ENCODE data around the gene ZNF665.
"Not testable (repeated sequence)": the region's sequence is repeated elsewhere in the genome, so short reads cannot be mapped to it uniquely, and the experiment has no call there.

ZNF665 gene

DNA sequence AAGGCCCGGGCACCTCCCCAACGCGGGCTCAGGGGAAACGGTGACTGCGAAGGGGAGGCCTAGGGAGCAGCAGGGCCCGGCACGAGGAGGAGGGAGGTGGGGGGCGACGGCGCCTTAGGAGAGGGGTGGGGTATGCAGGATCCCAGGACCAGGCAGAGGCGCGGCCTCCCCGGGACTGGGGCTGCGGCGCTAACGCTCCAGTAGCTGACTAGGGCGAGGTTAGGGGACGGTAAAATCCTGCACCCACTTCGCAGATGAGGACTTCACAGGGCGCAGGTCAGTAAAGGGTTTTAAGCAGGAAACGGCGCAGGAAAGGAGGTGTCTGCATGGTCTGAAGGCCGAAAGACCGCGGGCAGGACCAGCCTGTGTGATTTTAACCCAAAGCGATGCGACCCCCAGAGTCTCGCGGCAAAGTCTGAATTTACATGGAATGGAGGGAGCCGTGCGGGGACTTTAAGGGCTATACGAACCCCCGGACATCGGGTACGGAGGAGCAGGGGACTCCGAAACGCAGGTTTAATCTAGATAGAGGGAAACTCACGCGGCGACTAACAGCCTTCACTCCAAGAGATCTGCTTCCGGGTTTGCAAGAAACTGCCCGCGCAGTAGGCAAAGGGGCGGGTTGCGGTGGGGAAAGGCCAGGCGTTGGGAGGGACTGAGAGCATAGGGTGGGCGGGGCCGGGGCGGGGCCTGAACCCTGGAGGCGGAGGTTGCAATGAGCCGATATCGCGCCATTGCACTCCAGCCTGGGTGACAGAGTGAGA is at the start of gene ZNF665:
TSS of gene ZNF665 (minus strand) at position 588 of the 764 bp plus-strand sequence. CDS start 10,460 bp downstream, outside the sequence.
- peak; percentile 86 for DNase-seq

DNA sequence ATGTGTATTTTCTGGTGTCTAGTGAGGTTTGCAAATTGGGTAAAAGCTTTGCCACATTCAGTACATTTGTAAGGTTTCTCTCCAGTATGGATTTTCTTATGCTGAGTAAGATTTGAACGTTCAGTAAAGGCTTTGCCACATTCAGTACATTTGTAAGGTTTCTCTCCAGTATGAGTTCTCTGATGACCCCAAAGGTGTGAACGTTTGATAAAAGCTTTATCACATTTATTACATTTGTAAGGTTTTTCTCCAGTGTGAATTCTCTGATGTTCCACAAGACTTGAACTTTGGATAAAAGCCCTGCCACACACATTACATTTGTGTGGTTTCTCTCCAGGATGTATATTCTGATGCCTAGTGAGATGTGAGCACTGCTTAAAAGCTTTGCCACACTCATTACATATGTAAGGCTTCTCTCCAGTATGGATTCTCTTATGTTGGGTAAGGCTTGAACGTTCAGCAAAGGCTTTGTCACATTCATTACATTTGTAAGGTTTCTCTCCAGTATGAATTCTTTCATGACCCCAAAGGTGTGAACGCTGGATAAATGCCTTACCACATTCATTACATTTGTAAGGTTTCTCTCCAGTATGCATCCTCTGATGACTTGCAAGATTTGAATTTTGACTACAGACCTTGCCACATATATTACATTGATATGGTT is 44.1 kb upstream of the ZNF665 start:
- no peak for DNase-seq

DNA sequence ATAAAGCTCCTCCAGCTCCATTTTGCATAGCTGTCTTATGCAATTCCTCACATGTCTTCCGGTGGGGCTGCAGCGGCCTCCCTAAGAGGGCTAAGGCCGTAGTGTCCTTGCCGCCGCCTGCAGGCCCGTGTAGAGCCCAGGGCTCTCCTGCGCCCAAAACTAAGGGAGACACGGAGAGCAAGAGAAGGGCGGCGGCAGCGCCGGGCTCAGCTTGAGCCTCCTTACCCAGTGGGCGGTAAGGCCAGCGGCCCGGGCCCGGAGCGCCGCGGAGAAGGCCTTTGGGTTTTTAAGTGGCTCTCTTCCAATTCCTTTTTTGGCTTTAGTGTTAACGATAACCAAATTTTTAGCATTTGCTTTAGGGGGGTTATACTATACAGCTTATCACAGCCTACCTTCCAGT is 31.4 kb upstream of the ZNF665 start:
- no peak for DNase-seq

DNA sequence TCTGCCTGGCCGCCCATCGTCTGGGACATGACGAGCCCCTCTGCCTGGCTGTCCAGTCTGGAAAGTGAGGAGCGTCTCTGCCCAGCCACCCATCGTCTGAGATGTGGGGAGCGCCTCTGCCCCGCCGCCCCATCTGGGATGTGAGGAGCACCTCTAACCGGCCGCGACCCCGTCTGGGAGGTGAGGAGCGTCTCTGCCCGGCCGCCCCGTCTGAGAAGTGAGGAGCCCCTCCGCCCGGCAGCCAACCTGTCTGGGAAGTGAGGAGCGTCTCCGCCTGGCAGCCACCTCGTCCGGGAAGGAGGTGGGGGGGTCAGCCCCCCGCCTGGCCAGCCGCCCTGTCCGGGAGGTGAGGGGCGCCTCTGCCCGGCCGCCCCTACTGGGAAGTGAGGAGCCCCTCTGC is 29.6 kb upstream of the ZNF665 start:
- not testable (repeated sequence) for DNase-seq

DNA sequence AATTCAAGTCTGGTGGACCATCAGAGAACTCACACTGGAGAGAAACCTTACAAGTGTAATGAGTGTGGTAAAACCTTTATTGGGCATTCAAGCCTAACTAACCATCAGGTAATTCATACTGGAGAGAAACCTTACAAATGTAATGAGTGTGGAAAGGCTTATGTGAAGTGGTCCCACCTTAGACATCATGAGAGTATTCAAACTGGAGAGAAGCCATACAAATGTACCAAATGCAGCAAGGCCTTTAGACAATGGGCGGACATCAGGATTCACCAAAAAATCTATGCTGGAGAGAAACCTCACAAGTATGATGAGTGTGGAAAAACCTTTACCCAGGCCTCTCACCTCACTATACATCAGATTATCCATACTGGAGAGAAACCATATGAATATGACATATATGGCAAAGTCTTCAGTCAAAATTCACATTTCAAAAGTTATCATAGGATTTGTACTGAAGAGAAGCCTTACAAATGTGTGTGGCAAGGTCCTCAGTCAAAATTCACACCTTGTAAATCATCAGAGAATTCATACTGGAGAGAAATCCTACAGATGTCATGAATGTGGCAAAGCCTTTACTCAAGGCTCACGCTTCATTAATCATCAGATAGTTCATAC is 19.7 kb upstream of the ZNF665 start:
- DNase-seq: no peak

DNA sequence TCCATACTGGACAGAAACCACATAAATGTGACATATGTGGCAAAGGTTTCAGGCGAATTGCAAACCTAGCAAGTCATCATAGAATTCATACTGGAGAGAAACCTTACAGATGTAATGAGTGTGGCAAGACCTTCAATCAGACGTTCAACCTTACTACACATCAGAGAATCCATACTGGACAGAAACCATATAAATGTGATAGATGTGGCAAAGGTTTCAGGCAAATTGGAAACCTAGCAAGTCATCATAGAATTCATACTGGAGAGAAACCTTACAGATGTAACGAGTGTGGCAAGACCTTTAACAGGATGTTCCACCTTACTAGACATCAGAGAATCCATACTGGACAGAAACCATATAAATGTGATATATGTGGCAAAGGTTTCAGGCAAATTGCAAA is 18.4 kb upstream of the ZNF665 start:
- not testable (repeated sequence) for DNase-seq

DNA sequence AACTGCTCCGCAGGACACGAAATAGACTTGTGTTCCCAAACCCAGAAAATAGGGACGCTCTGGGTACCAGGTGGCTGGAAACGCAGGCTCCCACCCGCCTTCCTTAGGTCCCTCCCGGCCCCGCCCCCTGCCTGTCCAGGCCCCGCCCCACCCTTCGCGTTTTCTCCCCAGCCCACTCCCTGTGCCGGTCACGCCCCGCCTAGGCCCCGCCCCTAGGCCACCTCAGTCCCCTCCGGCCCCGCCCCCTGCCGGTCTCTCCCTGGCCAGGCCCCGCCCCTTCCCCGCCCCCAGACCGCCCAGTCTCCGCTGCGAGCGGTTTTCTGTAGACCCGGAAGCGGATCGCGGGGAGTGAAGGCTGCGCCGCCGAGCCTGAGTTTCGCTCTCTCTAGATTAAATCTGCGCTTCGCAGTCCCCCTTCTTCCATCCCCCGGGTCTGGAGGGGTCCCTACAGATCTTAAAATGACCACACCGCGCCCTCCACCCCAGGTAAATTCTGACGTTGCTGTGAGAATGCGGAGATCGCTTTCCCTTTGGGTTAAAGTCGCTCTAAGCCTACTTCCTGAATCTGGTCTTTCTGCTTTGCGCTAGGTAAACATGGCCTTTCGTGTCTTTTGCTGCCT is 3.7 kb upstream of the ZNF665 start:
- DNase-seq: peak; percentile 90

DNA sequence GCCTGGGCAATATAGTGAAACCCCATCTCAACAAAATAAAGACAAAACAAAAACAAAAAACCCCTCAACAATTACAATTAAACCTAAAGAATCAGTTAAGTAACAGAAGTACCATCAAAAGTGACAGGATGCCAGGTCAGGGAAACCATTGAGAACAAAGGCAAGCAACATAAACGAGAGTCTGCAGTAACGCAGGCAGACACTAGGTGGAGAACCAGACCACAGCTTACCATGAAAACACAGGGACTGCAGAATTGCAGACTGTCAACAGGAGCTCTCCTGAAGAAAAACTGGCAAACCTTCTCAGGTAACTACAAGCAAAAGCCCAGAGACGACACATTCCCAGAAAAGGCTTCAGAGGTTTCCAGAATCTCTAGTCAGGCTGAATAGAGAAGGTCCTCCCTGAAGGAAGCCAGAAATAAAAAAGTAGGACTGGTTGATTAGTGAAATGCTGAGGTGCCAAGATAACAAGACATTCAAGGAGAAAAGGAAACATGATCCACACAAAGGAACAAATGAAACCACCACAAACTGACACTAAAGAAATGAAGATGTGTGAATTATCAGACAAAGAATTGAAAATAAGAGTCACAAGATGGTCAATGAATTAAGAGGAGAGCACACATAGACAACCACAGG is 2.2 kb upstream of the ZNF665 start:
- DNase-seq: peak; percentile 81

DNA sequence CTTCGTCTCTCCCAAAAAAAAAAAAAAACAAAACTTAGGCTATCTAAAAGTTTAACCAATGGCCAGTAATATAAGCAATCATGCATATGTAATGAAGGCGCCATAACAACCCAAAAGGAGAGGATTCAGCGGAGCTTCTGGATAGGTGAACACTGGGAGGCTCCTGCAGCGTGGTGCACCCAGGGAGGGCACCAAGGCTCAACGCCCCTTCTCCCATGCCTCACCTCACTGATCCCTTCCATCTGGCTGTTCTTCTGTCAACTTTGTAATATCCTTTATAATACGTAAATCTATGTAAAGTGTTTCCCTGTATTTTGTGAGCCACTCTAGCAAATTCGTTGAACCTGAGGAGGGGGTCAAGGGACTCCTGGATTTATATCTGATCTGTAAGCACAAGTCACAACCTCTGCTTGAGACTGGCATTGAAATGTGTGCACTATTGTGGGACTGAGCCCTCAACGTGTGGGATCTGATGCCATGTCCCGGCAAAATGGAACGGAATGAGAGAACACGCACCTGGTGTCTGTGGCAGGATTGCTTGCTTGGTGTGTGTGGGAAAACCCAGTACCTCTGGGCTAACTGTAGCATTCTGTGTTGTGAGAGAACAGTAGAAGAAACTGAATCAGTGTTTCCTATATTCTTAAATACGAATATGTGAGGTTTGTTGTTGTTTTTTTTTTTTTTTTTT is 521 bp upstream of the ZNF665 start:
- no peak for DNase-seq

DNA sequence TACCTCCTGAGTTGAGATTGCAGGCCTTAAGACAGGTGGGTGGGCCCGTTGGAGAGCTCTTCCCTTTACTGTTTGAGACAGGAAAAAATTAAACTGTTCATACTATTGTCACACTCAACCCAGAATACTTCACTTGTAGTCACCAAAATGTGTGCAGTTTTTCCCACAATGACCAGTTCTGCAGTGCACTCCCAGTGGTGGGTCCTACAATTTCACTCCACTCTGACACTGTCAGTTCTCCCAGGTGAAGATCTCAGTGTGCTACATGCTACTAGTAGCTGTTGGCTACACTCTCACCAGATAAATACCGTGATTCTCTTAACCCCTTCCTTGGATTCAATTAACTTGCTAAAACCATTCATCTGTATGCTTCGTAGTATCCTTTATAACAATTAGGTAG is 2.9 kb downstream of the ZNF665 start:
- no peak for DNase-seq

DNA sequence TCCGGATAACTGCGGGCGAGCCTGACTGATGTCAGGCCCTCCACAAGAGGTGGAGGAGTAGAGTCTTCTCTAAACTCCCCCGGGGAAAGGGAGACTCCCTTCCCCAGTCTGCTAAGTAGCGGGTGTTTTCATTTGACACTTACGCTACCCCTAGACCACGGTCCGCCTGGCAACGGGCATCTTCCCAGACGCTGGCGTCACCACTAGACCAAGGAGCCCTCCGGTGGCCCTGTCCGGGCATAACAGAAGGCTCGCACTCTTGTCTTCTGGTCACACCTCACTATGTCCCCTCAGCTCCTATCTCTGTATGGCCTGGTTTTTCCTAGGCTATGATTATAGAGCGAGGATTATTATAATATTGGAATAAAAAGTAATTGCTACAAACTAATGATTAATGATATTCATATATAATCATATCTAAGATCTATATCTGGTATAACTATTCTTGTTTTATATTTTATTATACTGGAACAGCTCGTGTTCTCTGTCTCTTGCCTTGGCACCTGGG is 3.4 kb downstream of the ZNF665 start:
- DNase-seq: not testable (repeated sequence)

DNA sequence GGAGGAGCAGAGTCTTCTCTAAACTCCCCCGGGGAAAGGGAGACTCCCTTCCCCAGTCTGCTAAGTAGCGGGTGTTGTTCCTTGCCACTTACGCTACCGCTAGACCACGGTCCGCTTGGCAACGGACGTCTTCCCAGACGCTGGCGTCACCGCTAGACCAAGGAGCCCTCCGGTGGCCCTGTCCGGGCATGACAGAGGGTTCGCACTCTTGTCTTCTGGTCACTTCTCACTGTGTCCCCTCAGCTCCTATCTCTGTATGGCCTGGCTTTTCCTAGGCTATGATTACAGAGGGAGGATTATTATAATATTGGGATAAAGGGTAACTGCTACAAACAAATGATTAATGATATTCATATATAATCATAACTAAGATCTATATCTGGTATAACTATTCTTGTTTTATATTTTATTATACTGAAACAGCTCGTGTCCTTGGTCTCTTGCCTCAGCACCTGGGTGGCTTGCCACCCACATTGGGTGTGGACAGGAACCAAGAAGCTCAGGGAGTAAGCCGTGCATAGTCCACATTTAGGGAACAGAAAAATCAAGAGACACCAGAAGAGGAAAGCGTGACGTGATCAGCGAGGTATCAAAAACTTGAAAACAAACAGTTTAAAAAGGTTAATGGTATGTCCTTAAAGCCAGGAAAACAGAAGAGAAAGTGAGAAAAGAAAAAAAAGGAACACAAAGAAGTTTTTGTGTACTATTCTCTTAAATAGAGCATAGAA is 7.8 kb downstream of the ZNF665 start:
- not testable (repeated sequence) for DNase-seq

DNA sequence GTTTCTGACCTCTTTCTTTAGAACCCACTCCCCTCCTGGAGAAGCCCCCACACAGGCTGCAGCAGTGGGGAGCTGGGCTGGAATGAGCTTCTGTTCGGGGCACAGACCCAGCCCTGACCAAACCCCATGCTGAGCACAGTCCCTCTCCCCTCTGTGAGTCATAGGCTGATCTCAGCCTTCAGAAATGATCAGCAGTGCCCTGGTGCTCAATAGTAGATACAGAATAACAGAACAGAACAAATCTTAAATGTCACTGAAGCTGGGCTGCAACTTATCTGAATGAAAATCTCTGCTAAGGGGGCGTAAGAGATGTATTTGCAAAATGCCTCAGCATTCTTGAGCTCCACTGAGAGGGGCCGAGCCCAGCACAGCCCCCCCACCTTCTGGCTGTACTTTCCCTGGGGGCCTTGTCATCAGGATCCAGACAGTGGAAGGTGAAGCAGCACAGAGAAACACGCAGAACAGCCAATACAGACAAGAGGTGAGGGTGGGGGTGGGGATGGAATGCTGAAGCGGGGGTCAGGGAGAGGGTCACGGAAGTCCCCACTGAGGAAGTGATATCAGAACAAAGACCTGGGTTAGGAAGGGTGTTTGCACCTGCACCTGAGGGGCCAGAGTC is 9.9 kb downstream of the ZNF665 start:
- DNase-seq: no peak

DNA sequence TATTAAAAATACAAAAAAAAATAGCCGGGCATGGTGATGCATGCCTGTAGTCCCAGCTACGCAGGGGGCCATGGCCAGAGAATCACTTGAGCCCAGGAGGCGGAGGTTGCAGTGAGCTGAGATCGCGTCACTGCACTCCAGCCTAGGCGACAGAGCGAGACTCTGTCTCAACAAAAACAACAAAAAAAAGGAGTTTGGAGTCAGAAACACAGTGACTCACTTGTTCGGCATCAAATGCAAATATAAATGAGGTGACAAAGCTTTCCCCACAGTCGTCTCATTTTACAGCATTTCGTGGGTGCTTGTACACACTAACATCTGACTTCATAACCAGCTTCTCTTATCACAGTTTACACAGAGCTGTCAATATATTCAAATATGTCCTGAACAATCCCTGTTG is 11.0 kb downstream of the ZNF665 start:
- no peak for DNase-seq

DNA sequence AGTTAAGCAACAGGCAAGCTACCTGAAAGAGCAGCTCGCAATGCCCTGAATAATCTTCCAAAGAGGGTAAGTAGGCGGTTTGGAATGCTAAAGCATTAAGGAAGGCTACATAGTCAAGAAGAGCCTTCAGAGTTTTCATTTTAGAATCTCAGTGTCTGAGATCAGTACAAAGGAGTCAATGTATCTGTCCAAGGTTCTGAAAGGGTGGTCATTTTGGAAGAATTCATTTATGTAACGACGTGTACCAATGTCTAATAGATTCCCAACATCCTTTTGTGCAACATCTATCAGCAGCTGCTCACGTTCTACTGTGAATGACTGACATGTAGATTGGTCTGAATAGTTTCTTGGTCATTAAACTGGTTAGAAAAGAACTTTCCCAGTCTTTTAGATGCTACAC is 15.2 kb downstream of the ZNF665 start:
- no peak for DNase-seq

DNA sequence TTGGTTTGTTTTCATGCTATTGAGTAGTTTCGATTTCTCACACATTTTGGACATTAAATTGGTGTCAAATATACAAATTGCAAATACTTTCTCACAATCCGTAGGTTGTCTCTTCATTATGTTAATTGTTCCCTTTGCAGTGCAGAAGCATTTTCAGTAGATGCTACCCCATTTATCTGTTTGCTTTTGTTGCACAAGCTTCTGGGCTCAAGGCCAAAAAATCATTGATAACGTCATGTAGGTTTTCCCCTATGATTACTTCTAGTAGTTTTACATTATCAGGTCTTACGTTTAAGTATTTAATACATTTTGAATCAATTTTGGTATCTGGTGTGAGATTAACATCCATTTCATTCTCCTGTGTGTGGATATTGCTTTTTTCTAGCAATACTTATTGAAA is 20.3 kb downstream of the ZNF665 start:
- peak; percentile 4 for DNase-seq

DNA sequence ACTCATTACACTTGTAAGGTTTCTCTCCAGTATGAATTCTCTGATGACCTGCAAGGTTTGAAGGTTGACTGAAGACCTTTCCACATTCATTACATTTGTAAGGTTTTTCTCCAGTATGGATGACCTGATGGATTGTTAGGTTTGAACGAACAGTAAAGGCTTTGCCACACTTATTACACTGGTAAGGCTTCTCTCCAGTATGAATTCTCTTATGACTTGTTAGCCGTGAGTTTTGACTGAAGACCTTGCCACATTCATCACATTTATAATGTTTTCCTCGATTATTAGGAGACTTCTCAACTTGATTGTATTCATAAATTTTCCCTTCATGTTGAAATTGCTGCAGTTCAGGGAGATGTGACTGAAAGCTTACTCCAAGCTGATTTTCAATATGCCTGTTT is 27.5 kb downstream of the ZNF665 start:
- DNase-seq: no peak

DNA sequence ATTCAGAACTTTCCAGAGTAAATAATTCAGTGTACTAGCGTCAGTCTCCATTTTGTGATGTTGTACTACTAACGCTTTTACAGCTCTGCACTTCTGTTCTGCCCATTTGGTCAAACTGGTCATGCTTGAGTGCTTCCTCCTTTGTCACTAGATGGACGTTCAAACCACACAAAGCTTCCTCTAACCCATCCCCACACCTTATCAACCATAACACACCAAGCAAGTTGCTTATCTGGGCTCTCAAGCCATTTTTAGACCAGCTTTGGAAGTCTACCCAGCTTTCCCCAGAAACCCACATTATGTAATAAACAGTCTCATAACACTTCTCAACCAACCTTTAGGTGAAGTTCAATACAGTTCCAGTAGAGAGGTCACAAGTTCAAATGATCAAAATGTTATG is 32.0 kb downstream of the ZNF665 start:
- DNase-seq: no peak

DNA sequence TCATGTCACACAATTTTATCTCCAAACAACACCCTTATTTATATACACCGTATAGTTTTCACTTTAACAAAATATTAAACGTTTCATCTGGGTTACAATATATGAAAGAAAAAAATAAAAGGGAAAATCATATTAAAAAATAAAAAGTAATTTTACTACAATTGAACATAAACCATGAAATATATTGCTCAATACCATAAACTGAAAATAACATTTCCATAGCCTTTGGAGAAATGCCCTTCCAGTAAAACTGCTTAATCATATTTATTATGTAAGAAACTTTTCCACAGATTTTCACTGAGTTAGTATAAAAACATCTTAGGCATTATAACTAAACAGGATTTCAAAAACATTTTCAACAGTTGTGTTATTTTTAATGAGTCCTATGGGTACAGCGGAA is 32.8 kb downstream of the ZNF665 start:
- DNase-seq: no peak

DNA sequence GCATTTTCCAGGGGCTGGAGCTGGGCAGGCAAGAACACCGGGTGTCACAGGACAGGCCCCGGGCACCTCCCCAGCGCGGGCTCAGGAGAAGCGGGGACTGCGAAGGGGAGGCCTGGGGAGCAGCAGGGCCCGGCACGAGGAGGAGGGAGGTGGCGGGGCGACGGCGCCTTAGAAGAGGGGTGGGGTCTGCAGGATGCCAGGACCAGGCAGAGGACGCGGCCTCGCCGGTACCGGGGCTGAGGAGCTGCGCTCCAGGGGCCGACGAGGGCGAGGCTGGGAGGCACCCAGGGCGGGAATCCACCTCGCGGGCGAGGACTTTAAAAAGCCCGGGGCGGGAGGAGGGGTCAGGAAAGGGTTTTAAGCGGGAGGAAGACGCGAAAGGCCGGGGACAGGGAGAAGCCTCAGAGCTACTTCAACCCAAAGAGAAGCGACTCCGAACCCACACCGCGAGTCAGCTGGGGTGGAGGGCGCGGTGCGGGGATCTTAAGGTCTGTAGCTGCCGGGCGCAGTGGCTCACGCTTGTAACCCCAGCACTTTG is 35.0 kb downstream of the ZNF665 start:
- DNase-seq: peak; percentile 20

DNA sequence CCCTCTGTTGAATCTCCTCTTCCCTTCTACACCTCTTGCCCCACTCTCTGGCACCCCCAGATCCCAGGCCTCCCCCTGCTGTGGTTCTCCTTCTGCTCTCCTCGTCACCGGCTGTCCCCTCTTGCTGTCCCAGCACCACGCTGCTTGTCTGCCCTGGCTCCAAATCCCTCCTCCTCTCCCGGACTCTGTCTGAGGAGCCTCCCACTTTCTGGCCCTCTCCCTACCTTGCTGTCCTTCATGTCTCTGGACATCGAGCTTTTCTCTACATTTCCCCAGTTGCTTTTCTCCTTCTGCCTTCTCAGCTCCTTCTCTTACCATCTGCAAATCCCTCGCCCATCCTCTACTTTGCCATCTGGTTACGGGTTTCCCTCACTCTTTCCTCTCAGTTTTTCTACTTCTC is 35.5 kb downstream of the ZNF665 start:
- no peak for DNase-seq
